ENCODE measurements around the gene RABGAP1L.
"Not testable (repeated sequence)": the region's sequence is repeated elsewhere in the genome, so short reads cannot be mapped to it uniquely, and the experiment has no call there.

RABGAP1L gene

DNA sequence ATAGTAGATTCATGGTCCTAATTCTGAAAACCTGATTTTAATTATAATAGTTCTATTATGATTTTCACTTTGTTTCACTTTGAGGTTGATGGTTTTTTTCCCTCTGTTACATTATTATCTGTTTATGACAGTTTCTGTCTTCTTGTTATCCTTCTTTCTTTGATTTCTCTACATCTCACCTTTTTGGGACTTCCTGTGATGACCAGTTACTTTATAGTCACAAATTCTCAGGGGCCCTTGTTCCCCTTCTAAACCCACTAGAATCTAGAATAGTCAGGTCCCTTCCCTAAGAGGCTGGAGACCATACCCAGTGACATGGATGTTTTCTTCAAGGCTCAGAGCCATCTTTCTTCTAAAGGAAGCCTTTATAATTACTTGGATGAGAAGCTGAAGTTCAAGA lies 526.9 kb downstream of the RABGAP1L start:
- DNase-seq: no peak

DNA sequence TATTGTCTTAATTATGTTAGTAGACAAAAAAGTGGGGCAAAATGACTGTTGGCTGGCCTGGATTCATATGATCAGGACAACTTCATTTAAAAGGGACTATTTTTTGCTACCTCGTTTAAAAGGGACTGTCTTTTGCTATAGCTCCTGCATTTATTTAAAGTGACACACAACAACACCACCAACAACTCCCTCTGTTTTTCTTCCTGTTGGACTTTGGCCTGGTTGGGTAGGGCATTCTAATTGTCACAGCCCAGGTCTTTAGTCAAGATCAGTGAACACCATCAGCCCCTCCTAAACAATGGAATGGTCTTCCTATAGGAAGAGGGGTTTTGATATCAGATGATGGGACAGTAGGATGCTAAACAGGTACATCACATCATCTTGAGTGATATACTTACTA lies 530.2 kb downstream of the RABGAP1L start:
- DNase-seq: no peak

DNA sequence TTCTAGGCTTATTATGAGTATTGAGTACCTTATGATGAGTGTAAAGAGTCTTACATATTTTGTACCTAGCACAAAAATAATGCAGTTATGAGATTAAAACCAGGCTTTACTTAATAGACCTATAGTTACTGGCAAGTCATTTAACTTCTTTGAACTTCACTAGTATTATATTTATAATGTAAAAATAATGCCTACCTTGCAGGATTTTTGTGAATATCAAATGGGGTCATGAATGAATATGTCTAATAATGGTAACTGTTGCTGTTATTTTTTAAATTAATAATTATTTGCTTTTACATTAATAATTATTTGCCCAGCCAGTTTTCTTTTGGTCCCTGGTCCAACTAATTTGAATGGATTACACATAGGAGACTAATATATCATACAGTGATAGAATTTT lies 530.9 kb downstream of the RABGAP1L start:
- DNase-seq: no peak

DNA sequence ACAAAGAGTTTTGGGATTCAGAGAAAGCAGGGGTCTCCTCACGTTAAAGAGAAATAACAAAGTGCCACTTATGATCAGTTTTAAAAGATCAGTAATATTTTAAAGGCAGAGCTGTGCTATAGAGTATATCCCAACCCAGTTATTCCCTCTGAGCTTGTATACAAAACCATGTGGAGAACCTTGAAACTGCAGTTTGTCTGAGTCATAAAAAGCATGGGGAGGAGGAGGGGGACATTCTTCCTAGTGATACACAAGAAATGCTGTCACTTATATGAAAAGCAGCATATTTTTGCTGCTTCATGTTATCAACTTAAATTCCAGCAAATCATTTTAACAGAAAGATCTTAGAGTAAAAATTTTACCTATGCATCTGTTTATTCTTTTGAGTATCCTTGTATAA lies 533.0 kb downstream of the RABGAP1L start:
- no peak for DNase-seq

DNA sequence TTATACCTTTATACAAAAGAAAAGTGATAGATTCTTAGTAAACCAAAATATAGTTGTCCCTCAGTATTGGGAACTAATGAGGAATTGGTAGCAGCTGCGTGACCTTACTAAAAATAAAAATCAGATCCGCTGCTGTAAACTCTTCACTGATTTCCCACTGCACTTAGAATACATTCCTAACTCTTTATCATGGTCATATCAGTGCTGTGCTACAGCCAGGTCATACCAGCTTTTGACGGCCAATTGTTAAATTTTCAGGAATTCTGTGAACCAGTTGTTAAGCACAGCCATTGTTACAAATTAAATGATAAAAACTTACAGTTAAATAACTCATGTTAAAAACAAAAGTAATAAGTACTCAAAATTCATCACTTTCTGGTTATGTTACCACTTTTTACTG lies 533.8 kb downstream of the RABGAP1L start:
- DNase-seq: no peak

DNA sequence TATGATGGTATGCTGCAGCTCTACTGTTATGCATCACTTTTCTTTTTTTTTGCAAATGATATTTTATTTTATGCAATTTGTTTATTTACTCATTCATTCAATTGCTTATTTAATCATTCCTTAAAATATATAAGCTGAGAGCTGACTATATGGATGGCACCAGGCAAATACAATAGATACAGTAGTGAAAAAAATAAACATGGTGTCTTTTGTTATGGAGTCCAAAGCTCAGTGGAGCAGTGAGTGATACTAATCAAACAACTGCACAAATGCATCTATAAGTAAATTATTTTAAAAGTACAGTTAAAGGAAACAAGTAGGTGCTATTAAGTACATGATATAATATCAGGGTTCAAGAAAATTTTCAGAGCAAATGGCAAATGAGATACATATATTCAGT lies 534.2 kb downstream of the RABGAP1L start:
- DNase-seq: not testable (repeated sequence)

DNA sequence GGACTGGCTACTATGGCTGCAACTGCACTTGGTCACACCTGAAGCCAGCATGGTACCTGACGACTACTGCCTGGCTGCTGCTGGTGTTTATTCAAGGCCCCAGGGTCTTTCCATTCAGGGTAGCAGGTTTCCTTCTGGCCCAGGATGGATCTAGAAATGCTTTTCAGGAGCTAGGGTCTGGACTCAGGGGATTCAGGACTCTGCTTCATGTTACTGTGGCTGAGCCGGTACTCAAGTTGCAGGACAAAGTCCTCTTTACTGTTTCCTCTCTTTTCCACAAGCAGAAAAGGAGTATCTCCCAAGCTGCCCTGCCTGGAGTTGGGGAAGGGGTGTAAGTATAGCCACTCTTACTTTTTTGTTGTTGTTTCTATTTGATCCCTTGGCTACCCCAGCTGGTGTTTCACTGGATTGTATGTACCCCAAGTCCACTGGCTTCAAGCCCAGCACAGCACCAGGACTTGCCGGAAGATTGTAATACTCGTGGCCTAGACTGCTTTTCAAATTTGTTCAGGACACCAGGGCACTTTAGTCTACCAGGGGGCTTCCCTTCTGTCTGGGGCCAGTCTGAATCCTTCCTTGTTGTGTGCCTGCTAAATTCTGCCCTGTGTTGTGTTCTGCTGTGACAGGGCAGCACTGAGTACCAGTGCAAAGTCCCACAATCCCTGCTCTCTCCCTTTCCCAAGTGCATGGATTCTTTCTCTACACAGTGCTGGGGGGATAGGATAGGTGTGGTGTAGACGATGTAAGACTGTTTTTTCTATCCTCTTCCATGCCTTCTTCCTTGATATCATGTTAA lies 536.9 kb downstream of the RABGAP1L start:
- no peak for DNase-seq

DNA sequence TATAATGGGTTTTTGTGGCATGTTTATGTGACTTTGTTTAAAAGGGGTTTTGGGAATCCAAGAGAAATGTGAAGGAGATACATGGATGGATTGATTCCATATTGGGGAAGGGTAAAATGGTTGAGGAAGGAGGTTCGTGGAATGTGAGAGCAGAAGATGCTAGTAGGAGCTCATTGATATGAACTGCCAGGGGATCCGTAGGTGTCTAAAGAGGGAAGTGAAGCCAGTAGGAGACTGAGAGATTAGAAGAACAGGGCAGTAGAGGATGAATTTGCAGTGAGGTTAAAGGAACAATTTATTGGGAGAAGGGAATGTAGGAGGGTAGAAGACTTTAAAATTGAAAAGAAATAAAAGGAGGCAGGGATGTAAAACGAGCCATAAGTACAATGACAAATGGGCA lies 541.0 kb downstream of the RABGAP1L start:
- no peak for DNase-seq

DNA sequence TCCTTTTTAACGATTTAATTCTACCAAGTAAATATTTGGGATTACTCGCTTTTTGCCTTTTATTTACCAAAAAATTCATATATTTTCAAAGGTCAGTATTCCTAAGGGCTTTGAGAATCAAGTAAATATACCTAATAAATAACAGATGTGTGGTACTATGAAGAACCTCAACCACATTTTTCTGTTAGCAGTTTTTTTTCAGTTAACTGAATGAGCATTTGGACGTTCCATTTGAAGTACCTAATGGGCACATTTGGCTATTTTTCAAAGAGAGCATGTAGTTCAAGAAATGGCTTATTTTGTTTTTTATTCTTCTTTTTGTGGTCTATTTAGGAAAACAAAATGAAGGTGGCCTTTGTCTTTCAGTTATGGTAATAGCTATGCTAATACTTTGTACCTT lies 541.5 kb downstream of the RABGAP1L start:
- no peak for DNase-seq

DNA sequence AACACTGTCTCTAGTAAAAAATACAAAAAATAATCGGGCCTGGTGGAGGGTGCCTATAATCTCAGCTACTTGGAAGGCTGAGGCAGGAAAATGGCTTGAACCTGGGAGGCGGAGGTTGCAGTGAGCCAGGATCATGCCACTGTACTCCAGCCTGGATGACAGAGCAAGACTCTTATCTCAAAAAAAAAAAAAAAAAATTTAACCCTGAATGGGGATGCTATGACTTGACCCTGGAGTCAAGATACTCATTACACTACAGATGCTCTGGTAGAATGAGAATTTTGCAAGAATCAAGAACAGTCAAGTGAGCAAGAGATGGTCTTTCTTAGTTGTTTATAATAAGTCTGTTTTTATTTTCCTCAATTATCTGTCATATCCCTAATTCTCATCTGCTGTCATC lies 542.2 kb downstream of the RABGAP1L start:
- DNase-seq: no peak

DNA sequence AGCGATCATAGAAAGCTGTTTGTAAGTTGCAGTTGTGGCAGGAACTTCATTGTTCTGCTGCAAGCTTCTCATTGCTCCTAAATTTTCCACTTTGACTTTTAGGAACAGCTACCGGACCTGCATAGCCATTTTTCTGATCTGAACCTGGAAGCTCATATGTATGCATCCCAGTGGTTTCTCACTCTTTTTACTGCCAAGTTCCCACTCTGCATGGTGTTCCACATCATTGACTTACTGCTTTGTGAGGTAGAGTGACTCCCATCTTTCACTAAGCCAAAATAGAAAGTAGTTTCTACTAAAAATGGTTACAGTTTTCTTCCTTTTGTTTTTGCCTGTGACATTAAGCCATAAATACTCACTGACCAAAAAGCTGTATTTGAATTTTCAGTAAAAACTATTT lies 542.7 kb downstream of the RABGAP1L start:
- no peak for DNase-seq

DNA sequence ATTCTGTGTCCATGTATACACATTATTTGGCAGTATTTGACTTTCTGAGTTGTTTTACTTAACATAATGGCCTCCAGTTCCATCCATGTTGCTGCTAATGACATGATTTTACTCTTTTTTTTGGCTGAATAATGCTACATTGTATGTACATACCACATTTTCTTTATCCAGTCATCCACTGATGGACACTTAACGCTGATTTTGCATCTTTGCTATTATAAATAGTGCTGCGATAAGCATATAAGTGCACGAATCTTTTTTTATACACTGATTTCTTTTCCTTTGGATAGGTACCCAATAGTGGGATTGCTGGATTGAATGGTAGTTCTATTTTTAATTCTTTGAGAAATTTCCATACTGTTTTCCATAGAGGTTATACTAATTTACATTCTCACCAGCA lies 544.0 kb downstream of the RABGAP1L start:
- DNase-seq: no peak

DNA sequence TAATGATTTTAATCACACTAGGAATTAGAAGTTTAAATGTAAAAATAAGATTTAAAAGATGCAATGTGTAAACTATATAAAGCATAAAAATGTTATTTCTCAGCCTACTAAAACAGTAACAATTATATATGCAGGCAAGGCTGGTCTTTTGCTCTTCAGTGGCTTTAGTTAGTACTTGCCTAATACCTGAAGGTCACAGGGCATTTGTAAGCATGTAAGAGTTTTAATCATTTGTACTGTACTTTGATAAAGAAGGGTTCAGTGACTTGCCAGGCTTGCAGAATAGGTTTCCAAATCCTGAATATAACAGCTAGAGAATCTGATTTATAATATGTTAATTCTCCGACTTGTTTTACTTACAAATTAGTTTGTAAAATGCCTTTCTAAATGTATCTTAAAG lies 545.0 kb downstream of the RABGAP1L start:
- DNase-seq: no peak

DNA sequence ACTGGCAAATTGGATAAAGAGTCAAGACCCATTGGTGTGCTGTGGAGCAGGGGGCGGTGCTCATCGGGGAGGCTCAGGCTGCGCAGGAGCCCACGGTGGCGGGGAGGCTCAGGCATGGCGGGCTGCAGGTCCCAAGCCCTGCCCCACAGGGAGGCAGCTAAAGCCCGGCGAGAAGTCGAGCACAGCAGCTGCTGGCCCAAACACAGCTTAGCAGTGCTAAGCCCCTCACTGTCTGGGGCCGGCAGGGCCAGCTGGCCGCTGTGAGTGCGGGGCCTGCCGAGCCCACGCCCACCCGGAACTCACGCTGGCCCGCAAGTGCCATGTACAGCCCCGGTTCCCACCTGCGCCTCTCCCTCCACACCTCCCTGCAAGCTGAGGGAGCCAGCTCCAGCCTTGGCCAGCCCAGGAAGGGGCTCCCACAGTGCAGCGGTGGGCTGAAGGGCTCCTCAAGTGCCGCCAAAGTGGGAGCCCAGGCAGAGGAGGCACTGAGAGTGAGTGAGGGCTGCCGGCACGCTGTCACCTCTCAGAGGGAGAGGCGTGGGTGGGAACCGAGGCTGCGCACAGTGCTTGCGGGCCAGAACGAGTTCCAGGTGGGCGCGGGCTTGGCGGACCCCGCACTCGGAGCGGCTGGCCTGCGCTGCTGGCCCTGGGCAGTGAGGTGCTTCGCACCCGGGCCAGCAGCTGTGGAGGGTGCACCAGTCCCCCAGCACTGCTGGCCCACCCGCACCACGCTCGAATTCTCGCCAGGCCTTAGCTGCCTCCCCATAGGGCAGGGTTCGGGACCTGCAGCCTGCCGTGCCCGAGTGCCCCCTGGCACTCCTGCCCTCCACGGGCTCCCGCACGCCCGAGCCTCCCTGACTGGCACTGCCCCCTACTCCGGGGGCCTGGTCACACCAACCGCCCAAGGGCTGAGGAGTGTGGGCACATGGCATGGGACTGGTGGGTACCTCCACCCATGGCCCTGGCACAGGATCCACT lies 551.8 kb downstream of the RABGAP1L start:
- DNase-seq: no peak

DNA sequence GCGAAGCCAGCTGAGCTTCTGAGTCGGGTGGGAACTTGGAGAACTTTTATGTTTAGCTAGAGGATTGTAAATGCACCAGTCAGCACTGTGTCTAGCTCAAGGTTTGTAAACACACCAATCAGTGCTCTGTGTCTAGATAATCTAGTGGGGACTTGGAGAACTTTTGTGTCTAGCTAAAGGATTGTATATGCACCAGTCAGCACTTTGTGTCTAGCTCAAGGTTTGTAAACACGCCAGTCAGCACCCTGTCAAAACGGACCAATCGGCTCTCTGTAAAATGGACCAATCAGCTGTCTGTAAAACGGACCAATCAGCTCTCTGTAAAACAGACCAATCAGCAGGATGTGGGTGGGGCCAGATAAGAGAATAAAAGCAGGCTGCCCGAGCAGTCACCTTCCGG lies 552.5 kb downstream of the RABGAP1L start:
- DNase-seq: not testable (repeated sequence)

DNA sequence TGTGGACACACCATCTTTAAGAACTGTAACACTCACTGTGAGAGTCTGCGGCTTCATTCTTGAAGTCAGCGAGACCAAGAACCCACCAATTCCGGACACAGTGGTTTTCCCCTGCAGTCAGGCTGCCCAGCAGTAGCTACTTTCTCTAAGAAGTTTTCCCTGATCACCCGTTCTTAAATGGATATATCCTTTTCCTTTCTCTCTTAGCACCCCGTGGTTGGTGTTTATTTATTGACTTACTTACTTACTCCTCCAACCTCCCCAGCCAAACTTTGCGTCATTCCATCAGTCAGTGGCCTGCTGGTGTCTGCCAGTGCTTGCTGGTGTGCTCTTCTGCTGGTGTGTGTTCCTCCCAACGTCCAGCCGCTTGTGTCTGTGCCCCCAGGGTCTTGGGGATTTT lies 553.2 kb downstream of the RABGAP1L start:
- no peak for DNase-seq

DNA sequence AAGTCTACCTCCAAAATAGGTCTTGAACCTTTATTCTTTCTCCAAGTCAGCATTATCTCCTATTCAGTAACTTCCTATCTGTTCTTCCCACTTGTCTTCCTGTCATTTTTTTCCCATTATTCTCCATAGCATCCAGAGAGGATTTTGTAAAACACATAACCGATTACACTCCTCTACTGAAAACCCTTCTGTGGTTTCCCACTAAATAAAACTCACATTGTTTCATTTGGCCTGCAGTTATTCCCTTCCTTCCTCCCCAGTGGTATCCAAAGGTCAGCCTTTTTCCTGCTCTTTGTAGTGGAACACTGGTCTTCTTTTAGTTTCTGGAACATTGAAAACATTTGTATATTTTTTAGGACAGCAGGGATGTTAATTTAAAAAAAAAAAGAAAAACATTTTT lies 554.5 kb downstream of the RABGAP1L start:
- no peak for DNase-seq

DNA sequence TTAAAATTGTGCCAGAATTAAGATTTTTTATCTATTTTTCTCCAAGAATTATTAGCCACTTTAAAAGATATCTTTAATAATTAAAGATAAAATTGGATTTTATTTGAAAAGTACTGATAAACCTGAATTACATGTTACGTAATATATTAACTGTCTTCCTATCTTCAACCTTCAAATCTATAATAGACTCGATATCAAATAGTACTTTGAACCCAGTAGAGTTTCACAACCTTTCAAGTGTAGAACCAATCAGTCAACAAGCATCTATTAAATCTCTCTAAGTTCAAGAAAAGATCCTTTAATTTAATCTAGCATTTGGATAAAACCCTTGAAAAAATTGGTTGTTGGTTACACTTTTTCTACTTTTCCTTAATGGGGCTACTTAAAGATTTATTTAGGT lies 559.9 kb downstream of the RABGAP1L start:
- no peak for DNase-seq

DNA sequence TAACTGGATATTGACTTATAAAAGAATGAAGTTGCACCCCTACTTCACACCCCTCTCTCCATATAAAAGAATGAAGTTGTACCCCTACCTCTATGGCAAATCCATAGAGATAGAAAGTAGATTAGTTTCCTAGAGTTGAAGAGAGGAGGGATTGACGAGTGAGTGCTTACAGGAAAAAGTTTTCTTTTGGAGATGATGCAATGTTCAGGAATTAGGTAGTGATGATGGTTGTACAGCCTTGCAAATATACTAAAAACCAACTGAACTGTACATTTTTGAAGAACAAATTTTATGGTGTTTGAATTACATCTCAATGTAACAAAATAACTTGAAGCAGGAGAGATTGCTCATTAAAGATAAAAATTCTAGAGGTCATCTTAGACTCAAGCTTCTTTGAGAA lies 561.3 kb downstream of the RABGAP1L start:
- DNase-seq: no peak

DNA sequence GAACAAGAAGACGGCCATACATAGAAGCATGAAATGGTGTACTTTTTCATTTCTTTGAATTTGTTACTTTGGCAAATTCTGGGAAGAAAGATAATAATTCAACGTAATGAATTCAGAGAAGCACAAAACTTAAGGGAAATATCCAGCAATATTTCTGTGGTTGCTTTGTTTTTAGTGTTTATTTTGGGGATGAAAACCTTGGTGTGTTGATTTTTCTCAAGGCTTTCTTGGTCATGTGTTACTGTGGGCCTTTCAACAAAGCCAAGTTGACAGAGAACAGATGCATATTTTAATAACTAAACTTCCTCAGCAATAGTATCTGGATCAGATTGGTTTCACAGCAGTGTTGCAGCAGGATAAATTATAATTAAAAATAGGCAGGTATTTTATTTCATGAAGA lies 561.9 kb downstream of the RABGAP1L start:
- DNase-seq: no peak

DNA sequence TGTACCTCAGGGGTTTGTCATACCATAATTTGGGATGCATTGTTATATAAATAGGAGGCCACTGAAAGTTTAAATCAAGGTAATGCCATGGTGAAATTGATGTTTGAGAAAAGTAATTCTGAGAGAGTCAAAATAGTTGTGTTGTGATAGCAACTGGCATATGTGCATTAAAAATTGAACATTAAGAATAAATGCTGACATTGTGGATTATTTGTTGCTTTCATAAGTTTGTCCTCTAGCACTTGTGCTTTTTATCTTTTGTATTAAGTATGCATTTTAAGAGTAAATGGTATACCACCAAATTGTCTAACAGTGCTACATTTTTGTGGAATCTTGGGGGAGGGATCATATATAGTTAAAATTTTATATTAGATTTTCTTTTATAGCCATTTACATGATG lies 564.5 kb downstream of the RABGAP1L start:
- DNase-seq: no peak

DNA sequence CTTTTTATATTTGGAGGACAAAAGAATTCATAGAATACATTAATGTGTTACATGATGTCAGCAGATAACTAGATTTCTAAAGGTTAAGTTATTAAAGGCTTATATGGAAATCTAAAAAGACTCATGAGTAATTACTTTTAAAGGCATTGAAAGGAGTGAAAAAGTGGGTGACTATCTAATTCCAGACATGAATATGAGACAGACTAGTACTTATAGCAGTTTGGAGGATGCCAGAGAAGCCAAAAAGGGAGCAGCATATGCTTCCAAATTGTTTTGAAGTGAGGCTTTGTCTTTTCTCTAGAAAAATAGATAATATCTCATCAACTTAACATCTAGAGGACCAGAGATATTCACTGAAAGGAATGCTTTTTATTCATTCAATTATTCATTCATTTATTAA lies 564.9 kb downstream of the RABGAP1L start:
- no peak for DNase-seq

DNA sequence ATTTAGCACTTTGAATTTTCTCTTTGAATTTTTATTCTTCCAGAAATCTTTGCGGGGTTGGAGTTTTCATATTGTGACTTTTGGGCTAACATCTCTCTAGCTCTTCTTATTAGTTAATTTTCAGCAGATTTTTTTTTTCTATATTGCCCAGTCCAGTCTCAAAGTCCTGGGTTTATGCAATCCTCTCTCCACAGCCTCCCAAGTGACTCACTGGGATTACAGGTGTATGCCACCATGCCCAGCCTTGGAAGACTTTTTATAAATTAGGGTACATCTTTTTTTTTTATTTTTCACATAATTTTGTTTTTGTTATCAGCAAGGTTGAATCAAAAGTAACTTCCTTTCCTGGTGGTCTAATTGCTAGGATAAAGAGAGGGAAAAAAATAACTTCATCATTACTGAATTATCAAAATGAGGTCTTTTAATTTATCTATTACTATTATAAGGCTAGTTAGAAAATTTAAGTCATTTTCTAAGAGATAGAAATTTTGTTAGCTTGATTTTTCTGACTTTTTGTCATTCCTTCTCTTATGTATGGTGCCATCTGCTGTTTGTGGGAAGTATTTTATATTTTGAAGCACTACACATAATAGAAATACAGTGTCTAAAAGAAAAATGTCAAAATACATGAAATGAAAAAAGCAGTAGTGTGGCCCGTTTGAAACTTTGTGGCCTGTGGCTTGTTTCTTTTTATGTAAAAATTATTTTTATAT lies 567.0 kb downstream of the RABGAP1L start:
- DNase-seq: no peak

All from stimulated activated CD4-positive, alpha-beta T cell treated with anti-CD3 and anti-CD28 coated beads, Interleukin-12 subunit alpha, Interleukin-12 subunit beta, amount 100 ng/mL, for 4 hours (primary cell).